Measurements from ENCODE around the gene KLF7. TPM values are rescaled to one million over a fixed set of nuclear protein-coding genes. Genes with fewer than 3 reads are reported as not detected.

KLF7 gene
- total RNA-seq, 1 experiment from 2014 or later, result 5.6 TPM

DNA sequence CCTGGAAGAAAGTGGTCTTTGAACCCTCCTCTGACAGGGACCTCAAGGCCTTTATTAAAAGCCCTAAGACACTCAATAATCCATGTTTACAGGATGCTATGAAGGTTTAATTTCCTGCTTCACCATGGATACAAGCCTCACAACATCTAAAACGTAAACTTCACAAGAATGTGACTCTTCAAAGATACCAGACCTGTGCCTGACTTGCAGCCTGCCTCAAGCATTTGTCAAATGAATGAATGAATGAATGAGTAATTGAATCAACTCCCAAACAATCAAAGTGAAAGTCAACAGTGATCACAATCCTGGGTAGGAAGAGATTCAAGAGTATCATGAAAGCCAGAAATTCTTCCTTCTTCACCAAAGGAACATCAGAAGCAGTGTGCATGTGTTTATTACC is 30.4 kb downstream of the KLF7 start:
- peak overlapping the region; percentile 39 for H3K4me2 ChIP-seq (ENCODE audit: low read length)
- peak; percentile 76 for DNase-seq
- no peak overlapping the region for H3K9ac ChIP-seq (ENCODE audit: low read length)
- CTCF ChIA-PET, result no interaction called here
- no peaks in the 10 kb centered on the region for H3K9me3 ChIP-seq (ENCODE audit: low read length)
- peak overlapping the region; percentile 41 for H3K27ac ChIP-seq (ENCODE audit: low read length)
- no peaks in the 10 kb centered on the region for H4K20me1 ChIP-seq (ENCODE audit: low read length)
- no peak overlapping the region for H2AFZ ChIP-seq (ENCODE audit: low read length)
- TF ChIP-seq EZH2 (IDR thresholded peaks at IDR 0.05; ENCODE audit: low read length, unreplicated experiment), result no peak
- TF ChIP-seq CTCF (conservative IDR thresholded peaks at IDR 0.05; ENCODE audit: low read depth, low read length), result no peak
- no peak for TF ChIP-seq EZH2phosphoT487 (IDR thresholded peaks at IDR 0.05; ENCODE audit: borderline replicate concordance, low read length)
- no peaks in the 10 kb centered on the region for H3K36me3 ChIP-seq (ENCODE audit: low read depth, low read length)
- H3K27me3 ChIP-seq (ENCODE audit: low read length), result no peaks in the 10 kb centered on the region
- peak; percentile 31; the same call in 1 of the 2 replicates for ATAC-seq
- no peaks in the 10 kb centered on the region for H3F3A ChIP-seq (ENCODE audit: low read length, unreplicated experiment)
- peaks cover 9% of the 10 kb centered on the region; the same call in 1 of the 2 replicates for H3K79me2 ChIP-seq (ENCODE audit: low read length)
- intact Hi-C loops (cut with micrococcal nuclease), result no loop called here
- no peaks in the 10 kb centered on the region for H3K9me2 ChIP-seq (replicated peaks; ENCODE audit: low read length)
- H3K4me1 ChIP-seq (ENCODE audit: insufficient read depth, low read length), result peaks cover 34% of the 10 kb centered on the region
- POLR2A ChIA-PET (ENCODE audit: unreplicated experiment), result interaction anchor here (0.6 kb wide), 1 partner anchor 167 kb away, joined by 5 read pairs; no protein-coding TSS in a partner anchor
- no TSS peak for BruUV-seq (replicated peaks)
- no peak overlapping the region for H3K4me3 ChIP-seq (ENCODE audit: low read length)

DNA sequence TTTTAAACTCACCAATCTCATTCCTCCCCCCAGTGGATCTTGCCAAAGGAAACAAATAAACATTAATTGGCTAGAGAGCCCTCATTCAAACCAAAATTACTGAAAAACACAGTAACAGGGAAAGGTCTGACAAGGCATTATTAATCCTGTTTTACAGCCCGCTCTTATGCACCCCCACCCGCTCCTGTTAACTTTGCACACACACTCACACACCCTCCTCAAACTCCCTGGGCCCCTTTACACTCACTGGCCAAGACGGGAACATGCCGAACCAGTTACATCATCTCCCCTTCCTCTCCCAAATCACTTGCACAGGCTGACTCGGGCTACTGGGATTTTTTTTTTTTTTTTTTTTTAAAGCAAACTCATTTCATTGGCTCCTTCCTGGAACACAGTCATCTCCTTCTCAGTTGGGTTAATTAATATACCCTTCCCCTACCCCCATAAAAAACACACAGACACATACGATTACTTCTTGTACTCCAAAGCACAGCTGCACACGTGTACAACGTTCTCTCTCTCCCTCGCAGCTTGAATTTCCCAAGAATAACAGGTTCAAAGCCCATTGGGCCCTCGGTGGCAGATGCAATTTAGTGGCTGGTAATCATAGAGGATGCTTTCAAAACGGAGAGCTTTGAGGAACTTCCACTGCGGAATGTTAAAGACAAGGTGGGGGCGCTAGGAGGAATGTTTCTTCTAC is 31.8 kb downstream of the KLF7 start:
- H3K27ac ChIP-seq (ENCODE audit: low read length), result peak overlapping the region; percentile 40
- POLR2A ChIA-PET (ENCODE audit: unreplicated experiment), result no interaction called here
- peak overlapping the region; percentile 44 for H3K4me2 ChIP-seq (ENCODE audit: low read length)
- H3F3A ChIP-seq (ENCODE audit: low read length, unreplicated experiment), result no peaks in the 10 kb centered on the region
- no peak overlapping the region for H3K9ac ChIP-seq (ENCODE audit: low read length)
- no peaks in the 10 kb centered on the region for H4K20me1 ChIP-seq (ENCODE audit: low read length)
- TF ChIP-seq EZH2phosphoT487 (IDR thresholded peaks at IDR 0.05; ENCODE audit: borderline replicate concordance, low read length) (no peak), CTCF (conservative IDR thresholded peaks at IDR 0.05; ENCODE audit: low read depth, low read length) (no peak), EZH2 (IDR thresholded peaks at IDR 0.05; ENCODE audit: low read length, unreplicated experiment) (no peak)
- H3K4me1 ChIP-seq (ENCODE audit: insufficient read depth, low read length), result peaks cover 34% of the 10 kb centered on the region
- ATAC-seq (peak; percentile 83), DNase-seq (peak; percentile 84)
- H3K9me2 ChIP-seq (replicated peaks; ENCODE audit: low read length), result no peaks in the 10 kb centered on the region
- H3K9me3 ChIP-seq (ENCODE audit: low read length), result no peaks in the 10 kb centered on the region
- CTCF ChIA-PET, result no interaction called here
- H3K36me3 ChIP-seq (ENCODE audit: low read depth, low read length), result no peaks in the 10 kb centered on the region
- no TSS peak for BruUV-seq (replicated peaks)
- no peaks in the 10 kb centered on the region for H3K27me3 ChIP-seq (ENCODE audit: low read length)
- peak overlapping the region; percentile 3; the same call in 1 of the 2 replicates for H2AFZ ChIP-seq (ENCODE audit: low read length)
- intact Hi-C loops (cut with micrococcal nuclease), result no loop called here
- H3K79me2 ChIP-seq (ENCODE audit: low read length), result peaks cover 13% of the 10 kb centered on the region; the same call in 1 of the 2 replicates
- 0 out of 2 replicates have a peak overlapping the region, but pooled peaks have one; percentile 2 for H3K4me3 ChIP-seq (ENCODE audit: low read length)

GRCh38 chr2:207133458-207133819 is 32.3 kb downstream of the KLF7 start:
- Histone ChIP-seq H3K9me3 (ENCODE audit: low read length) (no peaks in the 10 kb centered on the region), H2AFZ (ENCODE audit: low read length) (peak overlapping the region; percentile 3; the same call in 1 of the 2 replicates), H4K20me1 (ENCODE audit: low read length) (no peaks in the 10 kb centered on the region), H3K79me2 (ENCODE audit: low read length) (peaks cover 17% of the 10 kb centered on the region; the same call in 1 of the 2 replicates), H3K4me1 (ENCODE audit: insufficient read depth, low read length) (peaks cover 34% of the 10 kb centered on the region), H3K9ac (ENCODE audit: low read length) (no peak overlapping the region), H3K27ac (ENCODE audit: low read length) (peak overlapping the region; percentile 40), H3K36me3 (ENCODE audit: low read depth, low read length) (no peaks in the 10 kb centered on the region), H3K4me3 (ENCODE audit: low read length) (0 out of 2 replicates have a peak overlapping the region, but pooled peaks have one; percentile 2), H3F3A (ENCODE audit: low read length, unreplicated experiment) (no peaks in the 10 kb centered on the region), H3K4me2 (ENCODE audit: low read length) (peak overlapping the region; percentile 44), H3K27me3 (ENCODE audit: low read length) (no peaks in the 10 kb centered on the region), H3K9me2 (replicated peaks; ENCODE audit: low read length) (no peaks in the 10 kb centered on the region)
- ChIA-PET POLR2A (ENCODE audit: unreplicated experiment) (no interaction called here), CTCF (no interaction called here)
- intact Hi-C loops (cut with micrococcal nuclease), result no loop called here
- peak; percentile 30; the same call in 1 of the 2 replicates for ATAC-seq
- DNase-seq, result no peak
- TF ChIP-seq EZH2phosphoT487 (IDR thresholded peaks at IDR 0.05; ENCODE audit: borderline replicate concordance, low read length) (no peak), EZH2 (IDR thresholded peaks at IDR 0.05; ENCODE audit: low read length, unreplicated experiment) (no peak), CTCF (conservative IDR thresholded peaks at IDR 0.05; ENCODE audit: low read depth, low read length) (no peak)
- no TSS peak for BruUV-seq (replicated peaks)

All from PC-3 (cell line).